GM10266 (cell line): ENCODE data around the gene NEDD4L.

Experiments
- DNase-seq: peaks from one replicate; pipeline ENCODE4 v3.0.0; 2012; ENCODE audit errors: extremely low spot score
- TF ChIP-seq, protein P1 (sequence below): IDR thresholded peaks from 2 replicates; pipeline ENCODE4 v1.5.1; 2012; ENCODE audit warnings: mild to moderate bottlenecking, low read depth; ENCODE audit not compliant: control insufficient read depth, insufficient read depth; ENCODE audit errors: missing control alignments

NEDD4L gene

DNA sequence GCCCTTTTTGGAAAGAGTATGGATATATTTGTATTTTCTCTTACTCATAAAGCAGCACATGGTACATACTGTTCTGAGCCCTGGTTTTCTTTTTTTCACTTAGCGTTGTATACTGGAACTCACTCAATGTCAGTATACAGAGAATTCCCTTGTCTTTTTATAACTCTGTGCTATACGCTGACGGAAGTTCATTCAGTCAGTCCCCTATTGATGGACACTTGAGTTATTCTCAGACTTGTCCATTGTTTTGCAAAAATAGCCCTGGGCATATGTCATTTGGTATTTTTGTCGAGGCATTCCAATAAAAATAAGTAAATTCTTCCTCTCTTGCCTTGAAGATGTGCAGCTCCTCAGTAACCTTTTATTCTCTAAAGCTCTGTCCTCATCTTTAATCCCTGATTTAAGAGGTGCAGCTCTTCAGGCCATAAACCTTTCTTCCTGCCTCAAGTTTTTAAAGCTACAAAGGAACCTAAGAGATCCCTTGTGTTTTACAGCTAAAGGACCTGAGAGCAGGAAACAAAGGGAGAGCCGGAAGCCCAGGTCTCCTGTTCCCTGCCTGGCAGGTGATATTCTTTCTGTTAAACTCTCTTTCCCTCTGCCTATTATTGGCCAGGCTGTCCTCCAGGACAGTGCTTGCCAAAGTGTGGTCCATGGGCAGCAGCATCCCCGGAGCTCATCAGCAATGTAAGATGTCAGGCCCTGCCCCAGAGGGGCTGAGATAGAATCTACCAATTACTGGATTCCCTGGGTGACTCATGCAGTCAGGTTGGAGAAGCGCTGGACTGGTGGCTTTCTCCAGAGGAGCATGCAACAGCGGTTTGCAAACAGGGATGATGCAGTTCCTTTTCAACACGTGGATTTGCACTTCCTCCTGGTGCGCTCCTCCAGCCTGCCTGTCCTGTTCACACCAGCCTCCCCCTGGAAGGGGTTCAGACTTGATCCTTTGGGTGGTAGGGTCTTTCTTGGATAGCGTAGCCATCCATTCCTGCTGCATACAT lies 158.0 kb downstream of the NEDD4L start:
- TF ChIP-seq, protein P1, sequence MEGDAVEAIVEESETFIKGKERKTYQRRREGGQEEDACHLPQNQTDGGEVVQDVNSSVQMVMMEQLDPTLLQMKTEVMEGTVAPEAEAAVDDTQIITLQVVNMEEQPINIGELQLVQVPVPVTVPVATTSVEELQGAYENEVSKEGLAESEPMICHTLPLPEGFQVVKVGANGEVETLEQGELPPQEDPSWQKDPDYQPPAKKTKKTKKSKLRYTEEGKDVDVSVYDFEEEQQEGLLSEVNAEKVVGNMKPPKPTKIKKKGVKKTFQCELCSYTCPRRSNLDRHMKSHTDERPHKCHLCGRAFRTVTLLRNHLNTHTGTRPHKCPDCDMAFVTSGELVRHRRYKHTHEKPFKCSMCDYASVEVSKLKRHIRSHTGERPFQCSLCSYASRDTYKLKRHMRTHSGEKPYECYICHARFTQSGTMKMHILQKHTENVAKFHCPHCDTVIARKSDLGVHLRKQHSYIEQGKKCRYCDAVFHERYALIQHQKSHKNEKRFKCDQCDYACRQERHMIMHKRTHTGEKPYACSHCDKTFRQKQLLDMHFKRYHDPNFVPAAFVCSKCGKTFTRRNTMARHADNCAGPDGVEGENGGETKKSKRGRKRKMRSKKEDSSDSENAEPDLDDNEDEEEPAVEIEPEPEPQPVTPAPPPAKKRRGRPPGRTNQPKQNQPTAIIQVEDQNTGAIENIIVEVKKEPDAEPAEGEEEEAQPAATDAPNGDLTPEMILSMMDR, result no peak
- DNase-seq, result no peak

DNA sequence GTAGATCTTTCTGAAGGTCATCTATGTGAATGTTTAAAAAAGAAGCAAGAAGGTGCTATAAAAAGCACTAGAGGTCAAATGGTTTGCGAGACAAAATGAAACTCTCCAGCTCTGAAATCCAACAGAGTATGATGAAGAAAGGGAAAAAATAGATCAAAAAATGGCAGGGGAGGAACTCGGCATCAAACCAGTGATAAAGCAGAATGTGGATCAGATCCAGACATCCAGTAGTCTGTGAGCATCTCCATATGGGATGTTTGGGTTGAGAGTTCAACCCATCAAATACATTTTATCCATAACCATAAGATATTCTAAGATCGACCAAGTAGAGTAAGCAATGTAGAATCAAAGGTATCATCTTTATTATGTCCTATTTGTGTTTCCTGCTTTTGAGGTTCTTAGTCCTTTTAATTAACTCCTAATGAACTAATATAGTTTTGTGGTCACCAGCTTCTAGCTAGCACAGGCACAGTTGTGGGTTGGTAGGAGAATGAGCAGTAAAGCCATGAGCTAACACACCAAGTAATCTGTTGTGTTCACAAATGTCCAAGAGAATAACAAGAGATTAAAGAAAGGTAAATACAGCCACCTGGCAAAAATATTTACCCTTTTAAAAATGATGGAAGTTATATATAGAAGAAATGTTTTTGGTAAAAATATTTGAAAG lies 160.9 kb downstream of the NEDD4L start:
- no peak for DNase-seq
- TF ChIP-seq, protein P1, result no peak

DNA sequence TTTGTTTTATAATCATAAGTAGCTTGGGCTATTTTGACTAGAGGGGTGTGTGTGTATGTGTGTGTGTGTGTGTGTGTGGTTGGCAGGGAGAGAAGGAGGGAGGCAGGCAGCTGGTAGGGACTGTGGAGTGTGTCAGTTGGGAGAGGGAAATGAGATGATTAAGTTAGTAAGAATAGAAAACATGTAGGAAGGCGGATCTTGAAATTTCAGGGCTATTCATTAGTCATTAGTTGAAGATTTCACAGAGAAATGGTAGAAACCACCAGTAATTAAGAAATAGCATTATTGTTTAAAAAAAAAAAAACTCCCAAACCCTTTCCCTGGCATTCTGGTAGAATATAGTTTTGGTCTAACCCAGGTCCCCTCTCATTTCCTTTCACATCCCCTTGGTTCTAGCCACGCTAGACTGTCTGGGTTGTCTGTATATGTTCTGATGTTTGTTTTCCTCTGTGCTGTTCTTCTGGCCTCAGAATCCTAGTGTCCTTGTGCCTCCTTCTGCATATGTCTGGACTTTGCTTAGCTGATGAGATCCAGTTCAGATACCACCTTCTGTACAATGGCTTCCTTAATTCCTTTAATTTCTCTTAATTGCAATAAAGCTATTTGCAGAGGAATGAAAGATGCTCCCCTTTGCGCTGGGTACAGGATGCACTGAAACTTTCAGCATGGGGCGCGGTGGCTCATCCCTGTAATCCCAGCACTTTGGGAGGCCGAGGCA lies 161.6 kb downstream of the NEDD4L start:
- no peak for DNase-seq
- TF ChIP-seq, protein P1, result no peak

DNA sequence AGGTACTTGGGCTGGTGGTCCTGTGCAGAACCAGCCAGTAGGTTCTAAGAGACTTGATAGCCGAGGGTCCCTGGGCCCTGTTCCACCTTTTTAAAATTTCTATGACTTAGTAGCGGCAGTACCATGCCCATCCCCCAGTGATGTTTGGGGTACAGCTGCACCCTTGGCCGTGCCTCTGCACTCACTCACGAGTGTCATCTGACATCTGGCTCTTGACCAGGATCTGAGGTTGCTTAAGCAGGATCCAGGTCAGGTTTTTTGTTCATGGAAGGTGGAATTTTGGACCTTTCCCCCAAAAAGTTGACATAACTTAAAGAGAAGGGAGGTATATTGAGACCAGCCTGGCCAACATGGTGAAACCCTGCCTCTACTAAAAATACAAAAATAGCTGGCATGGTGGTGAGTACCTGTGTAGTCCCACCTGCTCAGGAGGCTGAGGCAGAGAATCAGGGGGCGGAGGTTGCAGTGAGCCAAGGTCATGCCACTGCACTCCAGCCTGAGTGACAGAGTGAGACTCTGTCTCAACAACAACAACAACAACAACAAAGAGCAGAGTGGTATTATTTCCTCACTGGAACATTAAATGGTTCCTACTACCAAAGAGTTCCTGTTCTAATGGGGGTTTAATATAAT lies 163.6 kb downstream of the NEDD4L start:
- DNase-seq, result no peak

DNA sequence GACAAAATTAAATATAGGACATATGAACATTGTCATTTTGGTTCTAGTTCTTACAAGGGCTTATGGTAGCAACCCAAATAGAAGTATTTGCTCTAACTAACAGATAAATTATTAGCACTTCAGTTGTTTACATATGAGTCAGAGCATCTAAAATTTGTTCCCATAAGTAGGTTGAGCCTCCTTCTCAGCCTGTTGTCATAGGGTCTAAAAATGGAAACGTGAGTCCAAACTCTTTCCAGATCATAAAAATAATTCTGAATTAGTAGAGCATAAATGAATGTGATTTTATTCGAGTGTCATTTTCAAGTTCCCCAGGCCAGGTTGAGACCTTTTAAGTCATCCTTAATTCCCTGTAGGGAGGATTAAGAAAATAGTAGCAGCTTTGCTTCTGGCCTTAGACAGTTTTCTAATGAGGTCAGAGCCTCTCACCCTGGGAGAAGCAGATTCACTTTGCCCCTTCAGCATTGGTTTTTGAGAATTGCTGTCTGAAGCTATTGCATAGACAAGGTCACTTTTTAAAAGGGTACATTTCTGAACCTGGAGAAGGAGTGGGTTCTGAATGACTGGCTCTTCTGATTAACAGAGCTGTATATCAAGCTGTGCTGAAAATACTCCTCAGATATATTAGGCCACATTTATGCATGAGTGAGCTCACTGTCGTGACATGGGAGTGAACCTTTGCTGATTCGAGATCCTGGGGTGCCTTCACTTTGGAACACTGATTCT lies 164.3 kb downstream of the NEDD4L start:
- DNase-seq, result no peak
- TF ChIP-seq, protein P1, result no peak

More for the DNA sequence above, 163.6 kb downstream of the NEDD4L start:
- TF ChIP-seq, protein P1, result no peak

DNA sequence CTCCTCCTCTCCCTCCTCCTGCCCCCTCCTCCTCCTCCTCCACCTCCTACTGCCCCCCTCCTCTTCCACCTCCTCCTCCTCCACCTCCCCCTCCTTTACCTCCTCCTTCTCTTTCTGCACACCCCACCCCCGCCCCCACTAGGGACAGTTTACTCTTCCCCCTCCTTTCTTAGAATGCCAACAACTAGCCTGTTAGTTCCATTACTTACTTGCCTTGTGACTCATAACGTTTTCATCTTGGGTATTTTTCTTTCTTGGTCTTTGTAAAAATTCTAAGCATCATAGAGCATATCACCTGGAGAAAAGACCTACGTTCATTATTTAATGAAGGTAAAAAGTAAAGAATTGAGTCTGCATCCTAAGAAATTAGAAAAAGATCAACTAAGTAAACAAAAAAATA lies 165.3 kb downstream of the NEDD4L start:
- no peak for DNase-seq
- TF ChIP-seq, protein P1, result no peak
